MM.1S (cell line): ENCODE measurements around the gene FOXP1.

Experiments
- DNase-seq: peaks from one replicate; pipeline ENCODE4 v3.0.0-alpha.2; 2015
- H2AFZ ChIP-seq: fragments of 300-600 bp; sonication (generic); 2 replicates; pipeline ENCODE4 v1.6.0; 2016; ENCODE audit warnings: antibody characterized with exemption, low read length
- H3F3A ChIP-seq: fragments of 300-600 bp; sonication (generic); 2 replicates; pipeline ENCODE4 v1.6.1; 2016; ENCODE audit warnings: mild to moderate bottlenecking, antibody characterized with exemption, low read length, moderate library complexity, mixed read lengths; ENCODE audit not compliant: insufficient read depth
- H3K27ac ChIP-seq: fragments of 300-600 bp; sonication (generic); 2 replicates; pipeline ENCODE4 v1.5.1; 2016; ENCODE audit warnings: mild to moderate bottlenecking, low read length
- H3K27me3 ChIP-seq: fragments of 300-600 bp; sonication (generic); replicated peaks from 2 replicates; pipeline ENCODE4 v1.6.0; 2016; ENCODE audit warnings: low read length; ENCODE audit not compliant: insufficient read depth
- H3K36me3 ChIP-seq: fragments of 300-600 bp; sonication (generic); replicated peaks from 2 replicates; pipeline ENCODE4 v1.6.1; 2016; ENCODE audit warnings: mild to moderate bottlenecking, low read length, mixed read lengths; ENCODE audit not compliant: insufficient read depth
- H3K4me1 ChIP-seq: fragments of 300-600 bp; sonication (generic); 2 replicates; pipeline ENCODE4 v1.6.1; 2016; ENCODE audit warnings: low read length, mixed read lengths
- H3K4me2 ChIP-seq: fragments of 300-600 bp; sonication (generic); 2 replicates; pipeline ENCODE4 v1.6.0; 2016; ENCODE audit warnings: low read depth, low read length
- H3K4me3 ChIP-seq: fragments of 300-600 bp; sonication (generic); 2 replicates; pipeline ENCODE4 v1.5.1; 2016; ENCODE audit warnings: low read length, mixed read lengths
- H3K79me2 ChIP-seq: fragments of 300-600 bp; sonication (generic); 2 replicates; pipeline ENCODE4 v1.6.1; 2016; ENCODE audit warnings: mixed run types, low read length, mixed read lengths
- H3K9ac ChIP-seq: fragments of 300-600 bp; sonication (generic); 2 replicates; pipeline ENCODE4 v1.6.1; 2016; ENCODE audit warnings: low read length, mixed read lengths
- H3K9me2 ChIP-seq: fragments of 300-600 bp; sonication (generic); replicated peaks from 2 replicates; pipeline ENCODE4 v1.6.1; 2016; ENCODE audit warnings: mild to moderate bottlenecking, low read length, mixed read lengths; ENCODE audit not compliant: insufficient read depth
- H3K9me3 ChIP-seq: fragments of 300-600 bp; sonication (generic); replicated peaks from 2 replicates; pipeline ENCODE4 v1.6.1; 2016; ENCODE audit warnings: mild to moderate bottlenecking, low read length, mixed read lengths; ENCODE audit not compliant: insufficient read depth
- H4K20me1 ChIP-seq: fragments of 300-600 bp; sonication (generic); 2 replicates; pipeline ENCODE4 v1.6.1; 2016; ENCODE audit warnings: mild to moderate bottlenecking, low read length, moderate library complexity, mixed read lengths; ENCODE audit not compliant: insufficient read depth
- EZH2 ChIP-seq: fragments of 300-600 bp; sonication (generic); optimal IDR thresholded peaks from 2 replicates; pipeline ENCODE3; 2017; ENCODE audit warnings: low read depth, mild to moderate bottlenecking, antibody characterized with exemption, low read length, mixed read lengths
- EZH2phosphoT487 ChIP-seq: fragments of 300-600 bp; sonication (generic); IDR thresholded peaks from 2 replicates; pipeline ENCODE4 v1.6.1; 2018; ENCODE audit warnings: antibody characterized with exemption, low read length
- TF ChIP-seq, protein P1 (sequence below): fragments of 300-600 bp; sonication (generic); IDR thresholded peaks from 2 replicates; pipeline ENCODE4 v1.5.1; 2016; ENCODE audit warnings: antibody characterized with exemption, low read length, mixed read lengths

The FOXP1 gene

DNA sequence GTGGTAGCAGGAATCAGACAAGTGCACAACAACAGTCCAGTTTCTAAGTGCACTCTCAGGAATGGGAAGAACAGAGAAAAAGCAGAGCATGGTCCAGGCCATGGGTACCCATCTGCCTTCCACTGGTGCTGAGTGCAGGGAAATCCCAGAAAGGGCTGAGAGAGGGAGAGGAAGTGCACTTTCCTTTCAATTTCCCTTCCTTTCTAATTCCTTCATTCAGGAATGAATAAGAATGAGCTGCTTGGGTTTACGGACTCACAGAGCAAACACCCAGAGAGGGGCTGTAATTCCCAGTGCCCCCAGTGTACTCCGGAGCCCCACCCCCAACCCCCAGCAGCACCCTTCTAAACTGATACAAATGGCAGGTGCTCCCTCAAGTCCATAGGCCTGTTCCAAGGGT lies 300.6 kb downstream of the FOXP1 start:
- no peaks in the 10 kb centered on the region for H3K9me2 ChIP-seq
- H3K36me3 ChIP-seq: no peaks in the 10 kb centered on the region
- H3K9ac ChIP-seq: no peak overlapping the region
- H3K4me1 ChIP-seq: no peaks in the 10 kb centered on the region
- no peak overlapping the region for H3K27ac ChIP-seq
- no peak for DNase-seq
- no peaks in the 10 kb centered on the region for H4K20me1 ChIP-seq
- H3K27me3 ChIP-seq: no peaks in the 10 kb centered on the region
- H3F3A ChIP-seq: no peaks in the 10 kb centered on the region
- H3K4me2 ChIP-seq: no peak overlapping the region
- H3K9me3 ChIP-seq: no peaks in the 10 kb centered on the region
- H3K79me2 ChIP-seq: no peaks in the 10 kb centered on the region
- H2AFZ ChIP-seq: no peak overlapping the region
- no peak overlapping the region for H3K4me3 ChIP-seq
- TF ChIP-seq EZH2 (no peak), EZH2phosphoT487 (no peak)
- TF ChIP-seq, protein P1, sequence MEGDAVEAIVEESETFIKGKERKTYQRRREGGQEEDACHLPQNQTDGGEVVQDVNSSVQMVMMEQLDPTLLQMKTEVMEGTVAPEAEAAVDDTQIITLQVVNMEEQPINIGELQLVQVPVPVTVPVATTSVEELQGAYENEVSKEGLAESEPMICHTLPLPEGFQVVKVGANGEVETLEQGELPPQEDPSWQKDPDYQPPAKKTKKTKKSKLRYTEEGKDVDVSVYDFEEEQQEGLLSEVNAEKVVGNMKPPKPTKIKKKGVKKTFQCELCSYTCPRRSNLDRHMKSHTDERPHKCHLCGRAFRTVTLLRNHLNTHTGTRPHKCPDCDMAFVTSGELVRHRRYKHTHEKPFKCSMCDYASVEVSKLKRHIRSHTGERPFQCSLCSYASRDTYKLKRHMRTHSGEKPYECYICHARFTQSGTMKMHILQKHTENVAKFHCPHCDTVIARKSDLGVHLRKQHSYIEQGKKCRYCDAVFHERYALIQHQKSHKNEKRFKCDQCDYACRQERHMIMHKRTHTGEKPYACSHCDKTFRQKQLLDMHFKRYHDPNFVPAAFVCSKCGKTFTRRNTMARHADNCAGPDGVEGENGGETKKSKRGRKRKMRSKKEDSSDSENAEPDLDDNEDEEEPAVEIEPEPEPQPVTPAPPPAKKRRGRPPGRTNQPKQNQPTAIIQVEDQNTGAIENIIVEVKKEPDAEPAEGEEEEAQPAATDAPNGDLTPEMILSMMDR: no peak

- Histone ChIP-seq H3K36me3 (no peaks in the 10 kb centered on the region), H3K4me2 (no peak overlapping the region), H3K9ac (no peak overlapping the region), H3K9me3 (no peaks in the 10 kb centered on the region), H2AFZ (no peak overlapping the region), H3K4me3 (no peak overlapping the region), H3K4me1 (no peaks in the 10 kb centered on the region), H3F3A (no peaks in the 10 kb centered on the region), H4K20me1 (no peaks in the 10 kb centered on the region), H3K27ac (no peak overlapping the region), H3K27me3 (no peaks in the 10 kb centered on the region), H3K9me2 (no peaks in the 10 kb centered on the region), H3K79me2 (no peaks in the 10 kb centered on the region)
- TF ChIP-seq EZH2phosphoT487 (no peak), EZH2 (no peak)
- TF ChIP-seq, protein P1: no peak
- DNase-seq: no peak
Measured at GRCh38 chr3:71281280-71281679, 302.2 kb downstream of the FOXP1 start.

GRCh38 chr3:71277341-71277740 lies 306.2 kb downstream of the FOXP1 start:
- Histone ChIP-seq H3K27ac (no peak overlapping the region), H3K79me2 (no peaks in the 10 kb centered on the region), H4K20me1 (no peaks in the 10 kb centered on the region), H3K4me2 (no peak overlapping the region), H3K4me3 (no peak overlapping the region), H3K36me3 (no peaks in the 10 kb centered on the region), H3K9me2 (no peaks in the 10 kb centered on the region), H3K4me1 (no peaks in the 10 kb centered on the region), H3K27me3 (no peaks in the 10 kb centered on the region), H3K9me3 (no peaks in the 10 kb centered on the region), H3K9ac (no peak overlapping the region), H2AFZ (no peak overlapping the region), H3F3A (no peaks in the 10 kb centered on the region)
- no peak for TF ChIP-seq EZH2
- TF ChIP-seq, protein P1: no peak
- DNase-seq: no peak
